Mesothelial cell of epicardium (in vitro differentiated cells): ENCODE results near the gene MSANTD2. TPM values are rescaled to one million over a fixed set of nuclear protein-coding genes. Genes with fewer than 3 reads are reported as not detected.
A peak's percentile ranks its signal among the peaks of the same experiment; 100 is the strongest.

Experiments
- DNase-seq, 2 experiments: peaks; one replicate each; pipeline ENCODE4 v3.0.0; 2021; ENCODE audit warnings: low spot score in 2 of 2; ENCODE audit not compliant: unreplicated experiment in 2 of 2
- H3K27ac Mint-ChIP-seq: 2 replicates; pipeline ENCODE4 v1.8.0; 2021; ENCODE audit warnings: mixed read lengths
- H3K27me3 Mint-ChIP-seq: 2 replicates; pipeline ENCODE4 v1.8.0; 2021; ENCODE audit warnings: low read depth, mixed read lengths
- H3K36me3 Mint-ChIP-seq: 2 replicates; pipeline ENCODE4 v1.8.0; 2021; ENCODE audit warnings: mixed read lengths
- H3K4me1 Mint-ChIP-seq: 2 replicates; pipeline ENCODE4 v1.8.0; 2021; ENCODE audit warnings: mixed read lengths
- H3K4me3 Mint-ChIP-seq: 2 replicates; pipeline ENCODE4 v1.8.0; 2021; ENCODE audit warnings: mild to moderate bottlenecking, moderate library complexity, mixed read lengths
- H3K9me3 Mint-ChIP-seq: 2 replicates; pipeline ENCODE4 v1.8.0; 2021; ENCODE audit warnings: mixed read lengths
- CTCF ChIP-seq: fragments of 200-600 bp; sonication (generic); IDR thresholded peaks from one replicate; pipeline ENCODE4 v1.5.0; 2021; ENCODE audit warnings: antibody characterized with exemption; ENCODE audit not compliant: unreplicated experiment
- total RNA-seq: library from RNA; stranded (reverse); gene quantifications from 3 replicates; pipeline ENCODE4 v1.2.1, GENCODE V29; 2021

The MSANTD2 gene
- total RNA-seq, 1 donor from 2014 or later: 37.3 TPM

DNA sequence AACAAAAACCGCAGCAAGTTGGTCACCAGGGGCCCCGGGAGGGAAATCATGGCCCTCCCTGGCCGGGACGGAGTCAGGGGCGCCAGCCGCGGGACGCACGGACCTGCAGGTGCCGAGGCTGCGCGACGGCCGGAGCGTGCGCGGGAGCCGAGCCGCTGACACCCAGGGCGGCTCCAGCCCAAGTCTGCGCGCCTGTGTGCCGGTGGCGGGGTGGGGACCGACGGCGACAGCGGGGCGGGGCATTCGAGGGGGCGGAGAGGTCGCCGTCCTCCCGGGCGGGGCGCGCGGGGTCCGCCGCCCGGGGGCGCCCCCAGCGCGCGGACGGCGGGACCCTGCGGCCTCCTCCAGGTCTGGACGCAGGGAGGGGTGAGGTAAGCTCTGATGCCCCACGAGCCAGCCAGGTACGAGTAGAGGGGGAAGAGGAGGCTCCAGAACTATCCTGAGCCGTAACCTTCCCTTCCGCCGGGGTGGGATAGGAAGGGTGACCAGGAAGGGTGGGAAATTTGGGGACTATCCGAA lies 38.0 kb downstream of the MSANTD2 start, which contains the start of gene ESAM:
Gene ESAM, minus strand, starts transcription at position 186 of the 519 bp plus-strand sequence. Its CDS starts 136 bp downstream, at position 50.
- H3K27ac Mint-ChIP-seq: no peak within 1 kb of the TSS

DNA sequence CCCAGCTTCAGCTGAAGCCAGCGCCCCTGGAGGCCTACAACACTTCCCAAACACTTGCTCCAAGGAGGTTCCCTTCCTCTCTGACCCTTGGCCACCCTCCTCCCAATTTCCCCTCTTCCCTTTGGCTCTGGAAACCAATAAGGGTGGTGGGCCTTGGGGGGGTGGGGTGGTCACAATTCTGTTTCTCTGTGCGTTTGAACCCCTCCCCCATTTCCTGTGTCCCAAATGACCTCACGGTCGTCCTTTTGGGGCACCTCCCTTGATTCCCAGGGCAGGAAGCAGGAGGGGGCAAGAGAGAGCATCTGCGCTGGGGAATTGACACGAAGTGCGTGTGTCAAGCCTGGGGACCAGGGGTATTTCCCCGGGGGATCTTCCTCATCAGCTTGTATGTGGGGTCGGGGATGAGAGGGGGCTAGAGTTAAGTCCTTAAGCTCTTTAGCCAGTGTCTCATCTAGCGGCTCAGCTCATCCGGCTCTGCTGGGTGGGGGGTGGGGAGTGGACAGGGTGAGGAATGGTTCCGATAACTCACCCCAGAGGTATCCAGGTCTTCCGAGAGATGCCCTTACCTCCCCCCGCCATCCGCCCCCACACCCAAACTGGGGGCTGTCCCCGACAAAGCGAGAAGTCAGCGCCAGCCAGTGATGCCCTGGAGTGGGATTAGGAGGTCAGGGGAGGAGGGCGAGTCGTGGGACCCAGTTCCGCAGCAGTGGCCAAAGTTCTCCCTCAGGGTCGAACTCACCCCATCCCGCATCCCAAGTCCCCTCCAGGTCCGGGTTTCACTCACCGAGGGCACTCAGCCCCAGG lies 38.7 kb downstream of the MSANTD2 start:
- Mint-ChIP-seq H3K4me3 (peak overlapping the region; percentile 46), H3K27ac (no peak overlapping the region), H3K27me3 (peaks cover 65% of the 10 kb centered on the region), H3K9me3 (no peaks in the 10 kb centered on the region), H3K36me3 (peaks cover 10% of the 10 kb centered on the region), H3K4me1 (peaks cover 27% of the 10 kb centered on the region)
- no peak for TF ChIP-seq CTCF
- no peak for DNase-seq

More for the DNA sequence above, 38.0 kb downstream of the MSANTD2 start, which contains the start of gene ESAM:
- DNase-seq: no peak
- Mint-ChIP-seq H3K4me1 (peaks cover 27% of the 10 kb centered on the region), H3K27me3 (peaks cover 58% of the 10 kb centered on the region), H3K9me3 (no peaks in the 10 kb centered on the region), H3K4me3 (peak within 1 kb of the TSS; percentile 74), H3K36me3 (peaks cover 12% of the 10 kb centered on the region)
- no peak for TF ChIP-seq CTCF

- no peak for TF ChIP-seq CTCF
- peaks cover 72% of the 10 kb centered on the region for H3K27me3 Mint-ChIP-seq
- H3K4me3 Mint-ChIP-seq: no peak overlapping the region
- H3K9me3 Mint-ChIP-seq: no peaks in the 10 kb centered on the region
- H3K36me3 Mint-ChIP-seq: peaks cover 6% of the 10 kb centered on the region
- H3K4me1 Mint-ChIP-seq: peaks cover 27% of the 10 kb centered on the region
- H3K27ac Mint-ChIP-seq: no peak overlapping the region
- no peak for DNase-seq
Observed at GRCh38 chr11:124760806-124761205, 39.4 kb downstream of the MSANTD2 start.

GRCh38 chr11:124760205-124760652 lies 40.0 kb downstream of the MSANTD2 start:
- Mint-ChIP-seq H3K27me3 (peaks cover 76% of the 10 kb centered on the region), H3K36me3 (peaks cover 6% of the 10 kb centered on the region), H3K27ac (no peak overlapping the region), H3K4me1 (peaks cover 27% of the 10 kb centered on the region), H3K9me3 (no peaks in the 10 kb centered on the region), H3K4me3 (no peak overlapping the region)
- no peak for TF ChIP-seq CTCF
- DNase-seq: no peak

GRCh38 chr11:124759266-124760204 lies 40.7 kb downstream of the MSANTD2 start:
- Mint-ChIP-seq H3K9me3 (no peaks in the 10 kb centered on the region), H3K4me1 (peaks cover 27% of the 10 kb centered on the region), H3K27me3 (peaks cover 82% of the 10 kb centered on the region), H3K27ac (no peak overlapping the region), H3K4me3 (peak overlapping the region; percentile 64), H3K36me3 (peaks cover 1% of the 10 kb centered on the region)
- no peak for DNase-seq
- TF ChIP-seq CTCF: no peak
